Keratinocyte (primary cell): Measurements from ENCODE around the gene KSR2. TPM values are rescaled to one million over a fixed set of nuclear protein-coding genes. Genes with fewer than 3 reads are reported as not detected.

Source experiments
- DNase-seq: peaks from one replicate; pipeline ENCODE4 v3.0.0-alpha.2; 2011; ENCODE audit warnings: low read depth, missing footprints, low spot score
- FAIRE-seq: peaks from 2 replicates; lab custom pipeline; 2011; peaks lifted over from hg19 to GRCh38; lab: Jason Lieb, UNC
- H2AFZ ChIP-seq: 2 replicates; pipeline ENCODE4 v1.6.0; 2012; ENCODE audit warnings: low read length, control low read depth, inconsistent platforms; ENCODE audit not compliant: control insufficient read depth
- H3K27ac ChIP-seq: 2 replicates; pipeline ENCODE4 v1.5.1; 2011; ENCODE audit warnings: low read length; ENCODE audit not compliant: control insufficient read depth, insufficient read depth
- H3K27me3 ChIP-seq: 3 replicates; pipeline ENCODE4 v1.6.0; 2011; ENCODE audit warnings: low read length; ENCODE audit not compliant: control insufficient read depth, insufficient read depth; ENCODE audit errors: extremely low read depth
- H3K36me3 ChIP-seq, 2 experiments: 2 replicates in 1 of 2; 3 replicates in 1 of 2; pipeline ENCODE4 v1.5.1; 2011; ENCODE audit warnings: low read length in 2 of 2, mild to moderate bottlenecking in 1 of 2; ENCODE audit not compliant: control insufficient read depth in 2 of 2, insufficient read depth in 2 of 2; ENCODE audit errors: extremely low read depth in 1 of 2
- H3K4me1 ChIP-seq: 3 replicates; pipeline ENCODE4 v1.5.1; 2011; ENCODE audit warnings: low read length; ENCODE audit not compliant: control insufficient read depth, insufficient read depth; ENCODE audit errors: extremely low read depth
- H3K4me2 ChIP-seq: 3 replicates; pipeline ENCODE4 v1.6.0; 2011; ENCODE audit warnings: low read depth, low read length; ENCODE audit not compliant: control insufficient read depth, insufficient read depth; ENCODE audit errors: extremely low read depth
- H3K4me3 ChIP-seq, 3 experiments: fragments of 200-600 bp in 1 of 3; sonication (generic) in 1 of 3; 2 replicates in 2 of 3; 3 replicates in 1 of 3; pipeline ENCODE4 v1.5.1; 2011 to 2016; ENCODE audit warnings: low read length in 3 of 3, mild to moderate bottlenecking in 3 of 3, control low read depth in 2 of 3, inconsistent platforms in 1 of 3, low read depth in 1 of 3, mixed read lengths in 1 of 3, mixed run types in 1 of 3, moderate library complexity in 1 of 3; ENCODE audit not compliant: control insufficient read depth in 2 of 3, insufficient read depth in 2 of 3; ENCODE audit errors: extremely low read depth in 1 of 3
- H3K79me2 ChIP-seq: 2 replicates; pipeline ENCODE4 v1.6.0; 2012; ENCODE audit warnings: low read length; ENCODE audit not compliant: control insufficient read depth, insufficient read depth
- H3K9ac ChIP-seq: 3 replicates; pipeline ENCODE4 v1.6.0; 2011; ENCODE audit warnings: low read length; ENCODE audit not compliant: control insufficient read depth, insufficient read depth; ENCODE audit errors: extremely low read depth
- H3K9me1 ChIP-seq: 3 replicates; pipeline ENCODE4 v1.6.0; 2011; ENCODE audit warnings: low read length; ENCODE audit not compliant: control insufficient read depth, insufficient read depth; ENCODE audit errors: extremely low read depth
- H3K9me3 ChIP-seq: 2 replicates; pipeline ENCODE4 v1.5.1; 2012; ENCODE audit warnings: low read depth, low read length; ENCODE audit not compliant: control insufficient read depth
- H4K20me1 ChIP-seq: 3 replicates; pipeline ENCODE4 v1.6.0; 2011; ENCODE audit warnings: low read length; ENCODE audit not compliant: control insufficient read depth, insufficient read depth; ENCODE audit errors: extremely low read depth
- CTCF ChIP-seq, 3 experiments: IDR thresholded peaks in 1 of 3; conservative IDR thresholded peaks in 1 of 3; optimal IDR thresholded peaks in 1 of 3; 2 replicates in 2 of 3; 3 replicates in 1 of 3; pipeline versions ENCODE3 to v1.5.1; 2011; ENCODE audit warnings: low read length in 3 of 3, mild to moderate bottlenecking in 3 of 3, moderate library complexity in 2 of 3, control low read depth in 1 of 3, inconsistent platforms in 1 of 3; ENCODE audit not compliant: insufficient read depth in 2 of 3; ENCODE audit errors: extremely low read depth in 1 of 3
- EZH2 ChIP-seq: IDR thresholded peaks from one replicate; pipeline ENCODE4 v1.6.1; 2012; ENCODE audit warnings: inconsistent platforms, mild to moderate bottlenecking, low read length, moderate library complexity
- dilution Hi-C: fragments of 300-500 bp; cut with MboI; formaldehyde crosslinking; loops from one replicate; pipeline ENCODE4 v1.7.0; 2020; ENCODE audit warnings: low sequenced_read_pairs; ENCODE audit not compliant: extremely low pct_ligation_motif_present
- polyA plus RNA-seq, 5 experiments: library from polyadenylated mRNA; depleted of rRNA in 3 of 5; stranded (reverse) in 3 of 5; stranded (forward) in 1 of 5; unstranded in 1 of 5; fragments of >200 nt; gene quantifications; 1 replicate in 1 of 5; 2 replicates in 3 of 5; 3 replicates in 1 of 5; pipeline versions ENCODE4 v1.2.1 to v1.2.3, GENCODE V29; 2011 to 2012; ENCODE audit warnings: missing spikeins in 2 of 5, low read depth in 1 of 5, low replicate concordance in 1 of 5

Gene KSR2
- polyA plus RNA-seq, 1 donor (not counting 4 experiments of a cell fraction or from before 2014, with no cell fraction given) = 0.01 TPM

DNA sequence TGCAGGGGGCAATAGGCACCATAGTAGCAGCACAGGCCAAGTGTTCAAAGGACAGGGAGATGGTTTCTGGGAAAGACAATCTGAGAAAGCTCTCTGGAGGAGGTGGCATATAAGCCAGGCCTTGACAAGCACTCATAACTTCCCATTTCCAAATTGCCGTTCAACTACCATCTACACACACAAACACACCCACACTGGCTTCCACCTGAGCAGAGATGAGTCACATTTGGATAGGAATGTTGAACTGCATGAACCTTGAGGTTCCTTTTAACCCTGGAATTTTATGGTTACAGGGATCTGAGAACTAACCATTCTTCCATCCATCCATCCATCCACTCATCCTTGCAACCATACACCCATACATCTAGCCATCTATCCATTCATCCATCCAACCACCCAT lies 86.6 kb downstream of the KSR2 start:
- H3K27ac ChIP-seq = no peak overlapping the region
- no peaks in the 10 kb centered on the region for H3K9me3 ChIP-seq
- H2AFZ ChIP-seq = no peak overlapping the region
- no peaks in the 10 kb centered on the region for H4K20me1 ChIP-seq
- H3K9me1 ChIP-seq = no peaks in the 10 kb centered on the region
- dilution Hi-C loops = no loop called here
- no peaks in the 10 kb centered on the region for H3K27me3 ChIP-seq
- FAIRE-seq (peak; percentile 59), DNase-seq (no peak)
- no peak overlapping the region for H3K4me3 ChIP-seq
- no peak for TF ChIP-seq EZH2
- peak in 1 of 3 experiments; percentile 10 for TF ChIP-seq CTCF (optimal IDR thresholded peaks at IDR 0.05 in 1 of 3, IDR thresholded peaks at IDR 0.05 in 1 of 3, conservative IDR thresholded peaks at IDR 0.05 in 1 of 3; ENCODE audit: extremely low read depth in 1 of 3, insufficient read depth in 2 of 3, low read length in 3 of 3)
- no peak overlapping the region for H3K9ac ChIP-seq
- H3K79me2 ChIP-seq = no peaks in the 10 kb centered on the region
- H3K4me1 ChIP-seq = peaks cover 3% of the 10 kb centered on the region
- H3K36me3 ChIP-seq = no peaks in the 10 kb centered on the region
- no peak overlapping the region for H3K4me2 ChIP-seq

DNA sequence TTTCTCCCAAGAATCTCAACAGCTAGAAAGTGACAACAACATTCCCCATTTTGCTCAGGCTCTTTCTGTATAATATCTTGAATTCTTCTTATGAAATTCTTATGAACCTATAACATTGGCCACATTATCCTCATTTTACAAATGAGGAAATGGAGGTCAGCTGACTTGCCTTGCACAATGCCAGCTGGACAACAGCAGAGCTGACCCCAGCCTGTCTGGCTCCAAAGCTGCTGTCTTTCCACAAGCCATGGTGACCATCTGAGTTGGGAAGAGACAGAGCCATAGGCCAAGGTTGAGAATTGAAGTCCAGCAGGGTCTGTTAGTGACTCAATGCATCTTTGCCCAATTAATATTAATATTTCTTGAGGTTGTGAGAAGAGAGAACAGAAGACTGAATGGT lies 87.3 kb downstream of the KSR2 start:
- dilution Hi-C loops = no loop called here
- Histone ChIP-seq H2AFZ (no peak overlapping the region), H3K4me1 (peaks cover 3% of the 10 kb centered on the region), H4K20me1 (no peaks in the 10 kb centered on the region), H3K9me3 (no peaks in the 10 kb centered on the region), H3K4me2 (no peak overlapping the region), H3K27ac (no peak overlapping the region), H3K27me3 (no peaks in the 10 kb centered on the region), H3K4me3 (no peak overlapping the region), H3K9me1 (no peaks in the 10 kb centered on the region), H3K79me2 (no peaks in the 10 kb centered on the region), H3K36me3 (no peaks in the 10 kb centered on the region), H3K9ac (no peak overlapping the region)
- TF ChIP-seq EZH2 (no peak), CTCF (optimal IDR thresholded peaks at IDR 0.05 in 1 of 3, IDR thresholded peaks at IDR 0.05 in 1 of 3, conservative IDR thresholded peaks at IDR 0.05 in 1 of 3; ENCODE audit: extremely low read depth in 1 of 3, insufficient read depth in 2 of 3, low read length in 3 of 3) (no peak)
- no peak for DNase-seq
- FAIRE-seq = no peak
